Medulla oblongata (tissue), 1 donor: ENCODE data around the gene WDFY1.

Experiments
- DNase-seq: peaks from one replicate; pipeline ENCODE4 v3.0.0-alpha.2; 2015; ENCODE audit errors: extremely low spot score

The WDFY1 gene

DNA sequence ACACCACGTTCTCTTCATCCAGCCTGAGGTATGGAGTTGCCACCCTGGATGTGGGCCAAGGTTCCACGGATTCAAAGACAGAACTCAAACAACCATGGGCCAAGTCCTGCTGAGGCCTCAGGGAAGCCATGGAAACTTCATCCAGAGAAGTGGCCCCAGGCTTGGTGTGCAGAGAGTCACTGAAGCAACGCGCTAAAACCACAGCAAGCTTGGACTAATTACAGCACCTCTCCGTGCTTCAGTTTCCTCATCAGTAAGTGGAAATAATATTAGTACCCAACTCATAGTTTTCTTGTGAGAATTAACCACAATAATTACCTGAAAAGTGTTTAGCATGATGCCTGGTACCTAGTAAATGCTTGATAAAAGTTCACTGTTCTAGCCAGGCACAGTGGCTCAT is 88.6 kb downstream of the WDFY1 start:
- no peak for DNase-seq

DNA sequence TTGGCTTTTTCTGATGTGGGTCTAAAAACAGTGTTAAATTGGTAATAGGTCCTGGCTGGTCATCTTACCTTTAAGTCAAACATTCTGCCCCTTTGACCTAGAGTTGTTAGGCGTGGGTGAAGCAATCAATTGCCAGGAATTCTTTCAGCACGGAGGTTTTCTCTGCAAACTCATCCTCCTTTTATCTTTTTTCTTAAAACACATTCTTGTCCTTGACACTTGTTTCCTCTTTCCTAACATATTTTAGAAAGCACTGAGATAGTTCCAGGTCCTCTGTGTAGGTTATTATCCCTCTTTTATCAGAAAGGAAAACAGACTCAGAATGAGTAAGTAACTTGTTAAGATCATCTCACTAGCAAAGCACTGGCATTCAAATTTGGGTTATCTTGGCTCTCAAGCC is 89.1 kb downstream of the WDFY1 start:
- DNase-seq = no peak

DNA sequence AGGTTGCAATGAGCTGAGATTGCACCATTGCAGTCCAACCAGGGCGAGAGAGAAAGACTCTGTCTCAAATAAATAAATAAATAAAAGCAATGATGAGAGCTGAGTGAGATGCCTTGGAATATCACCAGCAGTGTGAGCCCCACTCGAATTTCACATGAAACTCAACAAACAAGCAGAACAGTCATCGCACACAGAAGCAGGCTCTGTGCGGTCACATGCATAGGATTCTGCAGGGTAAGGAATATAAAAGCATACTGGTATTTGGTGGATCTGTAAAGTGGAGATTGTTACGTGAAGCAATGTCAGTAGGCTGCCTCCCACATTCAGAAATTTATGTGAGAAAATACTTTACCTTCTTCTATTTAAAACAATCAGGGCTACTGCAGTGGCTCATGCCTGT is 89.7 kb downstream of the WDFY1 start:
- no peak for DNase-seq

DNA sequence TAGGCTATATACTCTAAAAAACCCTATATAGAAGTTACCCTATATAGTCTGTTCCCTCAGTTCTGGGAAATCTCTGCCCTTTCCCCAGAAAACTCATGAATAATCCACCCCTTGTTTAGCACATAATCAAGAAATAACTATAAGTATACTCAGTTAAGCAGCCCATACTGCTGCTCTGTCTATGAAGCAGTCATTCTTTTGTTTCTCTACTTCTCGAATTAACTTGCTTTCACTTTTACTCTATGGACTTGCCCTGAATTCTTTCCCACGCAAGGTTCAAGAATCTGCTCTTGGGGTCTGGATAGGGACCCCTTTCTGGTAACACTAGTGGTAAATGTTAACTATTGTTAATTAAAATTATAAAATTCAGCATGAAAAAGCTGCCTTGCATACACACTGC is 90.4 kb downstream of the WDFY1 start:
- no peak for DNase-seq

DNA sequence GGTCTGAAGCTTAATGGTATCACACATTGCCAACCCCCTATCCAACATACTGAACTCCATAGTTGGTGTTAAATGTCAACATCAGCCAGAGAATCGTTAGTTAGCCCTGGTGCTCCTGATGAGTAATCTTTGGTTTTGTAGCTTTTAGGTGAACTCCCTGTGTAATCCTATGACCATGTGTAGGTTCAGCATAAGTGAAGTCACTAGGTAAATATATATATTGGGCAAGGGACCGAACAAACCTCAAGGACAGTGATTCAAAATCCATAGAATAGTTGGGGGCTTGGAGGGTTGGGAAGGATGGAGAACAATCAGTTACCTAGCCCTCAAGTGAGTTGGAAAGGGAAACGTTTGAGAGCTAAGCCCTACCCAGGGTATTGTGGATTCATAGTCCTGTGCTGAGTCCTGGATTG is 91.7 kb downstream of the WDFY1 start:
- no peak for DNase-seq

DNA sequence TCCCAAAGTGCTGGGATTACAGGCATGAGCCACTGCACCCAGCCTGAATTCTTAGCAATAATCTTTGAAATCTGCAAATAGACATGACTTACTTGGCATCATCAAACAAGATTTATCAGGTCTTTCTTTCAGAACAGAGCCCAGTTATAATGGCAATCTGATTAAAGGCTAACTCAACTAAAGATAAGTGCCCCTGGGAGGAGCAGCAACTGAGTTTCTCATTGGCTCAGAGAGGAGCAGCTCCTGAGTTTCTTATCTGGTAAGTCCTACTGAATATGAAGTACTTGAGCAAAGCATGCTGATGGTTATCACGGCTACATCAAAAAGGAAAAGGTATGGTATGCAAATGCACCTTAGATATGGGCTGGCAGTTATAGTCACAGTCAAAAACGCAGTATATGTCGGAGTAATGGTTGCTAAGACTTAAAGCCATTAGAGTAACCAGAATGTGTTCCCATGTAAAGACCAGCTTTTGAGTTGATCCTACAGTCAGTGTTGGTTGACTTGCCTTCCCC is 92.8 kb downstream of the WDFY1 start:
- no peak for DNase-seq

DNA sequence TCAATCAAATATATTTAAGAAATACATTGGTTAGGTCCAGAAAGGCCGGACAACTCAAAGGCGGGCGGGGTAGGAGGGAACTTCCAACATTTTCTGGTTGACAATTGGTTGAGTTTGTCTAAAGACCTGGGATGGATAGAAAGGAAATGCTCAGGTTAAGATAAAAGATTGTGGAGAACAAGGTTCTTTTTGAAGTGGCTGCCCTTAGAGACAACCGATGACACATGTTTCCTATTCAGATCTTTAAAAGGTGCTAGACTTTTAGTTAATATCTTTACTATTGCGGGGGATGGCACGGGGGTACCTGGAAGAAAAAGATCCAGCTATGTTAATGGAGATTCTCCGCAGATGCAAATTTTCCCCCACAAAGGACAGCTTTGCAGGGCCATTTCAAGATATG is 97.7 kb downstream of the WDFY1 start:
- no peak for DNase-seq

DNA sequence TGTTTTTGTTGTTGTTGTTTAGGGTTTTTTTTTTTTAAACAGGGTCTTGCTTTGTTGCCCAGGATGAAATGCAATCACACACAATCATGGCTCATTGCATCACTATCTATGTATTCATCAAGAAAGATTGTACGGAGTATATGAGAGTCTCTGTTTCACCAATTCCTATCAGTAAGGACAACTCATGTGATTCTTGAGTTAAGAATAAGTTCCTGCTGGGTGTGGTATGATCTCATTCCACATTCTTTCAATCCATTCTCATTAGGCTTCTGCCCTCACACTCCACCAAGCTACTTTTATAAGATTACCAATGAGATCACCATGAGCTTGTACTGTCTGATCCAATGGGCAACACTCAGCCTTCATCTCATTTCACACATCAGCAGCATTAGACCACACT is 98.6 kb downstream of the WDFY1 start:
- no peak for DNase-seq

DNA sequence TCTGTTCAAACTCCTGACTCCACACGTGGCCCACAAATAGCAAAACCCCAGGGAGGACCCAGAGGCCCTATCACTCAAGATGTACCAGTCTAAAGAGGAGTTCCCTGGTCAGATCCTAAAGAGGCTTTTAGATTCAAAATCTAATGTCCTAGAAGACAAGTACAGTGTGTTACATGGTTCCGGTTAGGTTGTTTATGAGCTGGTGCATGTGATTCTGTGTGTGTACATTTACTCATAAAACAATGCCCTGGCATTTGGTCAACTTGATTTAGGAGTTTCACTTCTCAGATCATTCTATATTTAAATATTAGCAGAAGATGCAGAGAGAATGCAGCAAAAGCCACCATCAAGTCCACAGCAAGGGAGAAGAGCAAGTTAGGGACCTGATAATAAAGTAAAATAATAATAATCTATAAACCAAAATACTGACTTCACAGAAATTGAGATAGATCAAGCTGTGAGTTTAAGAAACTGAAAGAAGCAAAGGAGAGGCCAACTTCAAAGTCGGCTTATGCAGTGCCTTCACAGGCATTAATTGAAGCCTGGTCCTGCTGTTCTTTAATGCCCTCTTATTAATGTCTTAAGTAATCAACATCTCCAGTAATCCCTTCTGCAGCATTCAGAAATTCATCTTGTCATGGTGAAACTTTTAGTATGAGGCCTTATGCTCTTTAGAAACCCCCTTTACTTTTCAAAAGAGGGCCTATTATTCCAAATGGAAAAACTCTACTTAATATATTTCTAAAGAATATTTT is 103.5 kb downstream of the WDFY1 start:
- peak; percentile 17 for DNase-seq

DNA sequence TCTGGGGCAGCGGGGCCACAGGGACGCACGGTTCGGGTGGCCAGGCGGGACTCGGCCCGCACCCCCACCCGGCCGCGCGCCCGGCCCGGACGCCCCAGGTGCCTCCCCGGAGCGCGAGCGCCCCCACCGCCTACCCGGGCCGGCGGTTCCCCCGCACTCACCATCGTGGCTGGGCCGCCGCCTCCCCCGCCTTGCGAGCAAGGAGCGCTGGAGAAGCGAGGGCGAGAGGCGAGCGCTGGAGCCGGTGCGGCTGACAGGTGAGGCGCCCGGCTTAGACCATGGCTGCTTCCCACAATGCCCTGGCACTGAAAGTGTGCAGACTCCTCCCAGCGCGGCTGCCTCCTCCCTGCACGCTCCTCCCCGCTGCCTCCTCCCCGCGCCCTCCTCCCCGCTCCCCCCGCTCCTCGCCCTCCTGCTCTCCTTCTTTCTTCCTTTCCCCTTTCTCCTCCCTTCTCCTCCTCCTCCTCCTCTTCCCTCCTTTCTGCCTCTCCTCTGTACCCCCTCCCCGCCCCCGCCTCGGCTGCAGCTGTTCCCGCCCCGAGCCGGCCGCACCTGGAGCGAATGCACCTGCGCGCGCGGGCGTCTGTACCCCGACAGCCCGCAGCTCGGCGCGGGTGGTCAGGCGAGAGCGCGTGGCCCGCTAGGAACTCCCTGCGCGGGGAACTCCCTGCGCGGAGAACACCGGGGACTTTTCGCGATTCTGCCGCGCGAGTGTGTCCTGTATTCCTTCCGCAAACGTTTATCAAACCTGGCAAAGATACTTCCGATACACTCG is 107.7 kb downstream of the WDFY1 start, which contains the start of gene AP1S3:
TSS of gene AP1S3 (minus strand) at position 296 of the 775 bp plus-strand sequence. CDS start at position 164, 132 bp downstream.
- peak; percentile 24 for DNase-seq

DNA sequence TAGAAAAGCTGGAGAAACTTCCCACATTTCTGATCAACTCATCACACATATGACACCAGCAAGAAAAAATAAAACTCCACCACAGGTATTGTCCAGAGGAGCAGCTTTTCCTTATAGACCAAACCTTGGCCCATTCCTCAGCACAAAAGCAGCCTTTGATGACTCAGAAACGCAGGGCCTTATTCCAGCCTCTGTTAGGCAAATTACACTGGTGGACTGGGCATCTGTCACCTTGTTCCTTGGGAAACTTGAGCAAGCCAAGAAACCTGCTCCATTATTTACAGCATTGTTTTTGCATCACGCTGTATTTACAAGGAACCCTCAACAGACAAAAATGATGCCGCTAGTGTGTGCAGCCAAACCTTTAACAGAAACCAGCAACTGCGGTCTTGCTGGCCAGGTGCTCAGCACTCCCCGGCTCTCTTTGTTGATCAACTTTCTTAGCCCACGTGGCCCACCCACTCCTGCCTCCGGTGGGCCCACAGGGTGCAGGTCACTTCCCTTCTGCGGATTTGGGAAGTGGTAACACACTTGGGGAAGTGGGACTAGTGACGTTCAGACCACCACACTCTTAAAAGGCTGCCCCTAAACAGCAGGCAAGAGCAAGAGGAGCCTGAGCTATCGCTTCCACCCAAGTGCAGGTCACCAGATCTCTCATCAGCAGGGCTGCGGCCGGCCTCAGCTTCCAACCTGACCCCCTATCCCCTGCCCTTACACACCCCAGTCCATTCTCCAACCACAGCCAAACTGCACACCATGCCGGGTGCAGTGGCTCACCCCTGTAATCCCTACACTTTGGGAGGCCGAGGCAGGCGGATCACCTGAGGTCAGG is 109.2 kb downstream of the WDFY1 start:
- DNase-seq = peak; percentile 46

DNA sequence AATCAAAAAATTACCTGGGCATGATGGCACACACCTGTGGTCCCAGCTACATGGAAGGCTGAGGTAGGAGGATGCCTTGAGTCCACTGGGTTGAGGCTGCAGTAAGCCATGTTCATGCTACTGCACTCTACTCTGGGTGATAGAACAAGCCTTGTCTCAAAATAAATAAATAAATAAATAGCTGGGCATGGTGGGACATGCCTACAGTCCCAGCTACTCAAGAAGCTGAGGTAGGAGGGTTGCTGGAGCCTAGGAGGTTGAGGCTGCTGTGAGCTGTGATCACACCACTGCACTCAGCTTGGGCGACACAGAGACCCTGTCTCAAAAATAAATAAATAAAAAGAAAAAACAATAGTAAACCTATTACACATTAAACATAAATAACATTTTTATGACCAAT is 110.7 kb downstream of the WDFY1 start:
- no peak for DNase-seq

DNA sequence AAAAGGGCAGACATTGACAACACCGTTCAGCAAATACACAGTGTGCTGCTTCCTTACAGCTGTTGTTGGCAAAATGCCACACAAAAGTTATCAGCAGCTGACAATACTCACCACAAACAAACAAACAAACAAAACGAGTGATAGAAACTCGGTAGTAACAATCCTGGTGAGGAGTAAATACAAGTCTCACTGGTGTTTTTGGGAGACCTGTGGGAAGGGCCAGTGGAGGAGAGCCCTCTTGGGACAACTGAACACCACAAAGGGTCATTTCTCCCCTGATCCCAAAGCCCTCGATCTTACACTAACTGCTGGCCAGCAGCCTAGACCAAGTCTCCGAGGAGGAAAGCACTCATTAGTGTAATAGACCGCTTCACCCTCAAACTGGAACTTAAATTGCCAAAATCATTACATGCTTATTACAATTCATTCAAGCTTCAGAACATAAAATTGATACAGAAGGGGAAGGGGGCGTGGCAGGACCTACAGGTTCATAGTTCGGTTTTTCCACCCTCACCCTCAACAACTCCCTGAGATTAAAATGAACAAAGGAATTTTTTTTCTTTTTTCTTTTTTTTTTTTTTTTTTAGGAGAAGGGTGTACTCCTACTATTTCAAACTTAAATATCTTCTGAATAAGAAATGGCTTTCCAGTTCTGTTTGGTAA is 112.8 kb downstream of the WDFY1 start:
- DNase-seq = no peak

DNA sequence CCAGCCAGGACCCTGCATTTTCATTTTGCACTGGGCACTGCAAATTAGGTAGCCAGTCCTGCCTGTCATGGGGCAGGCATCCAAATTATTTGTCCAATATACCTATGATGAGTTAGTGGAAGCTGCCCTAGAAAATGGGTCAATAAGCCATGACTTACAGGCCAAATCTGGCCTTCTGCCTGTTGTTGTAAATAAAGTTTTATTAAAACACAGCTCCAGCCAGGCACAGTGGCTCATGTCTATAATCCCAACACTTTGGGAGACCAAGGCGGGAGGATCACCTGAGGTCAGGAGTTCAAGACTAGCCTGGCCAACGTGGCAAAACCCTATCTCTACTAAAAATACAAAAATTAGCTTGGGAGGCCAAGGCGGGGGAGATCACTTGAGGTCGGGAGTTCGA is 116.0 kb downstream of the WDFY1 start:
- no peak for DNase-seq

DNA sequence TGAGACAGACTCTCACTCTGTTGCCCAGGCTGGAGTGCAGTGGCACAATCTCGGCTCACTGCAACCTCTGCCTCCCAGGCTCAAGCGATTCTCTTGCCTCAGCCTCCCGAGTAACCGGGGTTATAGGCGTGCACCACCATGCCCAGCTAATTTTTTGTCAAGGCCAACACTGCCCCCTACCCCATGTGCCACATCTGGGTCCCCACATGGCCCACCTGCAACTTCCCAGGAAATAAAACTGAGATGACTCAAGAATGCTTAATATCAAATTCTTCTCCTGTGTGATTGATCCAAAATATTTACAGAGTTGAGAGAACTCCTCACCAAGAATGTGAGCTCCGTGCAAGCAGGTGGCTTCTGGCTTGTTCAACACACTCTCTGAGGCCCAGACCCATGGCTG is 116.8 kb downstream of the WDFY1 start:
- DNase-seq = no peak

DNA sequence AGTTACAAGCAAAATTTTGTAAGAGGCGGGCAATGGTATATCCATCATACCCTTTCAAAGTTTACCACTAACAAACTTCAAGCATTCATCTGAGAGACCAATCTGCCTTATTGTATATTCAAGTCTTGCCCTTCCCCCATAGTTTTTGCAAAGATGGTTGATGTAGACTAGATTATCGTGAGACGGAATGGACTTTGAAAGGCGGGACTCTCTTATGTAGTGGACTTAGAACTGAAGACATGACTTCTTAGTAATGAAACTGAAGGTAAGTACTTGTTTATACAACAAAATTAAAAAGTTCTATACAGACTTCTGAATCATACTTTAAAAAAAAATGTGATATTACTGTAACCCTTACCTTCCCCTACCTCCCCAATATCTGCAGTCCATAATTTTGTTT is 118.1 kb downstream of the WDFY1 start:
- DNase-seq = no peak
